DND-41 (cell line): ENCODE results near the gene EEF2K.
A peak's percentile ranks its signal among the peaks of the same experiment; 100 is the strongest.

Experiments
- ATAC-seq: fragments of 200-7000 bp; cut with Tn5 transposase; 3 replicates; pipeline ENCODE4 v1.9.1; 2021; ENCODE audit warnings: low read depth; ENCODE audit not compliant: insufficient read depth
- DNase-seq: peaks from one replicate; pipeline ENCODE4 v3.0.0-alpha.2; 2020
- H2AFZ ChIP-seq: 2 replicates; pipeline ENCODE4 v1.6.0; 2012; ENCODE audit warnings: low read depth, low read length
- H3K27ac ChIP-seq: 2 replicates; pipeline ENCODE4 v1.5.1; 2012; ENCODE audit warnings: low read length, inconsistent platforms
- H3K27me3 ChIP-seq: fragments of 200-600 bp; sonication (generic); 2 replicates; pipeline ENCODE4 v1.6.0; 2012; ENCODE audit warnings: low read length, mild to moderate bottlenecking, inconsistent platforms; ENCODE audit not compliant: insufficient read depth, poor library complexity
- H3K36me3 ChIP-seq: 2 replicates; pipeline ENCODE4 v1.5.1; 2012; ENCODE audit warnings: low read length, inconsistent platforms; ENCODE audit not compliant: insufficient read depth
- H3K4me1 ChIP-seq: 2 replicates; pipeline ENCODE4 v1.5.1; 2012; ENCODE audit warnings: mild to moderate bottlenecking, low read length; ENCODE audit not compliant: insufficient read depth
- H3K4me2 ChIP-seq: 2 replicates; pipeline ENCODE4 v1.6.0; 2012; ENCODE audit warnings: mild to moderate bottlenecking, moderate library complexity, low read length, inconsistent platforms; ENCODE audit not compliant: insufficient read depth
- H3K4me3 ChIP-seq, 2 experiments: fragments of 200-600 bp in 1 of 2; shearing (Covaris generic) in 1 of 2; 2 replicates each; pipeline ENCODE4 v1.5.1; 2012 to 2016; ENCODE audit warnings: inconsistent platforms in 2 of 2, low read length in 2 of 2, mild to moderate bottlenecking in 2 of 2, low read depth in 1 of 2, moderate library complexity in 1 of 2
- H3K79me2 ChIP-seq: 2 replicates; pipeline ENCODE4 v1.6.0; 2012; ENCODE audit warnings: low read length, inconsistent platforms; ENCODE audit not compliant: insufficient read depth
- H3K9ac ChIP-seq: 2 replicates; pipeline ENCODE4 v1.6.0; 2012; ENCODE audit warnings: low read depth, mild to moderate bottlenecking, inconsistent platforms, low read length, moderate library complexity
- H3K9me3 ChIP-seq: 2 replicates; pipeline ENCODE4 v1.5.1; 2012; ENCODE audit warnings: low read length, moderate library complexity, mild to moderate bottlenecking, inconsistent platforms; ENCODE audit not compliant: insufficient read depth, severe bottlenecking
- H4K20me1 ChIP-seq: 2 replicates; pipeline ENCODE4 v1.6.0; 2012; ENCODE audit warnings: low read length; ENCODE audit not compliant: insufficient read depth
- CTCF ChIP-seq: IDR thresholded peaks from 2 replicates; pipeline ENCODE4 v1.5.1; 2012; ENCODE audit warnings: borderline replicate concordance, low read length, moderate library complexity, mild to moderate bottlenecking; ENCODE audit not compliant: poor library complexity, severe bottlenecking; ENCODE audit errors: extremely low read depth
- EZH2 ChIP-seq: IDR thresholded peaks from 3 replicates; pipeline ENCODE4 v1.6.1; 2012; ENCODE audit warnings: borderline replicate concordance, low read depth, mild to moderate bottlenecking, moderate library complexity, low read length, inconsistent platforms; ENCODE audit not compliant: severe bottlenecking

The EEF2K gene

GRCh38 chr16:22324787-22325597, 118.9 kb downstream of the EEF2K start:
- no peak overlapping the region for H3K4me2 ChIP-seq
- H4K20me1 ChIP-seq = peaks cover 46% of the 10 kb centered on the region
- no peaks in the 10 kb centered on the region for H3K27me3 ChIP-seq
- ATAC-seq = no peak
- H3K27ac ChIP-seq = no peak overlapping the region
- H3K36me3 ChIP-seq = peaks cover 99% of the 10 kb centered on the region
- peaks cover 11% of the 10 kb centered on the region; the same call in 1 of the 2 replicates for H3K79me2 ChIP-seq
- H3K4me1 ChIP-seq = no peaks in the 10 kb centered on the region
- TF ChIP-seq EZH2 = no peak
- no peak for TF ChIP-seq CTCF
- H2AFZ ChIP-seq = no peak overlapping the region
- H3K9me3 ChIP-seq = no peaks in the 10 kb centered on the region
- DNase-seq = no peak
- H3K4me3 ChIP-seq = no peak overlapping the region
- H3K9ac ChIP-seq = no peak overlapping the region

GRCh38 chr16:22325598-22326368, 119.7 kb downstream of the EEF2K start:
- Histone ChIP-seq H2AFZ (no peak overlapping the region), H3K4me2 (no peak overlapping the region), H4K20me1 (peaks cover 49% of the 10 kb centered on the region), H3K27ac (no peak overlapping the region), H3K4me3 (no peak overlapping the region), H3K4me1 (no peaks in the 10 kb centered on the region), H3K36me3 (peaks cover 99% of the 10 kb centered on the region), H3K9me3 (no peaks in the 10 kb centered on the region), H3K79me2 (peaks cover 11% of the 10 kb centered on the region; the same call in 1 of the 2 replicates), H3K9ac (no peak overlapping the region), H3K27me3 (no peaks in the 10 kb centered on the region)
- ATAC-seq = no peak
- no peak for TF ChIP-seq EZH2
- no peak for TF ChIP-seq CTCF
- peak; percentile 1 for DNase-seq

GRCh38 chr16:22326369-22326652, 120.2 kb downstream of the EEF2K start:
- H3K27me3 ChIP-seq = no peaks in the 10 kb centered on the region
- no peaks in the 10 kb centered on the region for H3K9me3 ChIP-seq
- TF ChIP-seq EZH2 = no peak
- no peak for TF ChIP-seq CTCF
- peaks cover 48% of the 10 kb centered on the region for H4K20me1 ChIP-seq
- DNase-seq (no peak), ATAC-seq (no peak)
- H3K4me2 ChIP-seq = no peak overlapping the region
- peaks cover 99% of the 10 kb centered on the region for H3K36me3 ChIP-seq
- no peak overlapping the region for H2AFZ ChIP-seq
- peaks cover 11% of the 10 kb centered on the region; the same call in 1 of the 2 replicates for H3K79me2 ChIP-seq
- no peak overlapping the region for H3K9ac ChIP-seq
- H3K4me3 ChIP-seq = no peak overlapping the region
- H3K4me1 ChIP-seq = no peaks in the 10 kb centered on the region
- H3K27ac ChIP-seq = no peak overlapping the region
